HEK293 (cell line): ENCODE data around the gene GPR63.
A peak's percentile ranks its signal among the peaks of the same experiment; 100 is the strongest.

Experiments
- CTCF ChIA-PET: fragments of 350-600 bp; formaldehyde crosslinking; extraction: SDS; loops from one replicate; lab custom pipeline; 2021; ENCODE audit warnings: antibody characterized with exemption; lab: Yijun Ruan, JAX
- POLR2A ChIA-PET: fragments of 300-600 bp; formaldehyde crosslinking; extraction: SDS; loops from one replicate; lab custom pipeline; 2020; ENCODE audit warnings: antibody characterized with exemption, inconsistent platforms; lab: Yijun Ruan, JAX
- H3K27ac ChIP-seq: fragments of 200-500 bp; sonication (Bioruptor generic); 2 replicates; pipeline ENCODE4 v1.5.1; 2014; ENCODE audit warnings: low read depth, low read length, control low read depth, inconsistent platforms; ENCODE audit errors: extremely low read depth
- H3K36me3 ChIP-seq, 2 experiments: fragments of 200-500 bp in 1 of 2; sonication (Bioruptor generic) in 1 of 2; 1 replicate in 1 of 2; 2 replicates in 1 of 2; pipeline ENCODE4 v1.5.1; 2014 to 2017; ENCODE audit warnings: inconsistent platforms in 2 of 2, low read length in 2 of 2; ENCODE audit not compliant: control insufficient read depth in 2 of 2, insufficient read depth in 1 of 2
- H3K4me1 ChIP-seq: fragments of 200-500 bp; sonication (Bioruptor generic); 2 replicates; pipeline ENCODE4 v1.5.1; 2014; ENCODE audit warnings: mild to moderate bottlenecking, low read length, inconsistent platforms; ENCODE audit not compliant: control insufficient read depth, insufficient read depth
- H3K4me3 ChIP-seq: 2 replicates; pipeline ENCODE4 v1.5.1; 2011; ENCODE audit warnings: low read depth, mild to moderate bottlenecking, control low read depth, low read length, moderate library complexity
- H3K9me3 ChIP-seq: fragments of 200-500 bp; sonication (Bioruptor generic); 2 replicates; pipeline ENCODE4 v1.5.1; 2014; ENCODE audit warnings: low read depth, low read length, inconsistent platforms; ENCODE audit not compliant: control insufficient read depth, insufficient read depth
- GFI1B ChIP-seq: fragments of 450-650 bp; formaldehyde crosslinking; IDR thresholded peaks from 2 replicates; pipeline ENCODE4 v1.5.1; 2016; ENCODE audit warnings: missing biosample characterization, missing genetic modification characterization
- KLF16 ChIP-seq: fragments of 450-650 bp; formaldehyde crosslinking; IDR thresholded peaks from 2 replicates; pipeline ENCODE4 v1.5.1; 2017; ENCODE audit warnings: missing biosample characterization, missing genetic modification characterization
- SP2 ChIP-seq: fragments of 450-650 bp; formaldehyde crosslinking; IDR thresholded peaks from 2 replicates; pipeline ENCODE4 v1.5.1; 2016; ENCODE audit warnings: missing biosample characterization, missing genetic modification characterization
- ZNF610 ChIP-seq: fragments of 450-650 bp; formaldehyde crosslinking; IDR thresholded peaks from 2 replicates; pipeline ENCODE4 v1.5.1; 2016; ENCODE audit warnings: missing biosample characterization, missing genetic modification characterization, borderline replicate concordance
- ZNF621 ChIP-seq: fragments of 450-650 bp; formaldehyde crosslinking; IDR thresholded peaks from 2 replicates; pipeline ENCODE4 v1.5.1; 2017; ENCODE audit warnings: missing biosample characterization, missing genetic modification characterization
- ZXDB ChIP-seq: fragments of 450-650 bp; formaldehyde crosslinking; IDR thresholded peaks from 2 replicates; pipeline ENCODE4 v1.5.1; 2016; ENCODE audit warnings: missing biosample characterization, missing genetic modification characterization
- TF ChIP-seq, protein P1 (sequence below): fragments of 450-650 bp; formaldehyde crosslinking; IDR thresholded peaks from 2 replicates; pipeline ENCODE4 v1.5.1; 2017; ENCODE audit warnings: missing biosample characterization, missing genetic modification characterization
- TF ChIP-seq, protein P2 (sequence below): fragments of 450-650 bp; formaldehyde crosslinking; IDR thresholded peaks from 2 replicates; pipeline ENCODE4; 2016; ENCODE audit warnings: missing biosample characterization, missing genetic modification characterization
- TF ChIP-seq, protein P3 (sequence below): fragments of 450-650 bp; formaldehyde crosslinking; IDR thresholded peaks from 2 replicates; pipeline ENCODE4 v1.5.1; 2017; ENCODE audit warnings: missing biosample characterization, mild to moderate bottlenecking, missing genetic modification characterization, moderate library complexity
- TF ChIP-seq, protein P4 (sequence below): fragments of 450-650 bp; formaldehyde crosslinking; IDR thresholded peaks from 2 replicates; pipeline ENCODE4 v1.5.1; 2016; ENCODE audit warnings: missing biosample characterization, missing genetic modification characterization
- TF ChIP-seq, protein P5 (sequence below): fragments of 450-650 bp; formaldehyde crosslinking; IDR thresholded peaks from 2 replicates; pipeline ENCODE4 v1.5.1; 2016; ENCODE audit warnings: missing biosample characterization, missing genetic modification characterization
- TF ChIP-seq, protein P6 (sequence below): fragments of 450-650 bp; formaldehyde crosslinking; IDR thresholded peaks from 2 replicates; pipeline ENCODE4 v1.5.1; 2016; ENCODE audit warnings: missing biosample characterization, missing genetic modification characterization

GPR63 gene

DNA sequence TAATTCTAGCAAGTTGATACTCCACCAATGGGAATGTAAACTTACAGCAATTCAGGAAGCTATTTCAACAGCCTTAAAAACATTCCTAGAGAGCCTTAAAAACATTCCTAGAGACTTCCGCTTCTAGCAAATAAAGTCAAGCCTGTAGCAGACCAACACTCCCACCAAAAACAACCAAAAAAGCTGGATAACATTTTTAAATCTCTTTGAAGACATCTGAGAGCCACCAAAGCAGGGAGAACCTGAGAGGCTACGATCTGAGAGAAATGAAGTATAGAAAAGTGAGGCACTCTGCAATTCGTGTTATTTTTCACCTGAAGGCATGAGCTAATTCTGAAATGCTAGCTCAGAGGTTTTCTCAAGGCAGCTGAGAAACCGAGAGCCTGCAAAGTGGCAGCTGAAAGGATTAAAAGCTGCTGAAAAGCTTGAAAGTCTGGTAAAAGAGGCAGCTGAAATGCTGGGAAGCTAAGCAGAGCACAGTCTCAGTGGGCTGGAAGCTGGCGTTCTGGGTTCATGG, 20.9 kb downstream of the GPR63 start:
- Histone ChIP-seq H3K4me1 (no peaks in the 10 kb centered on the region; the same call in 1 of the 2 replicates), H3K9me3 (no peaks in the 10 kb centered on the region)
- TF ChIP-seq, protein P1, sequence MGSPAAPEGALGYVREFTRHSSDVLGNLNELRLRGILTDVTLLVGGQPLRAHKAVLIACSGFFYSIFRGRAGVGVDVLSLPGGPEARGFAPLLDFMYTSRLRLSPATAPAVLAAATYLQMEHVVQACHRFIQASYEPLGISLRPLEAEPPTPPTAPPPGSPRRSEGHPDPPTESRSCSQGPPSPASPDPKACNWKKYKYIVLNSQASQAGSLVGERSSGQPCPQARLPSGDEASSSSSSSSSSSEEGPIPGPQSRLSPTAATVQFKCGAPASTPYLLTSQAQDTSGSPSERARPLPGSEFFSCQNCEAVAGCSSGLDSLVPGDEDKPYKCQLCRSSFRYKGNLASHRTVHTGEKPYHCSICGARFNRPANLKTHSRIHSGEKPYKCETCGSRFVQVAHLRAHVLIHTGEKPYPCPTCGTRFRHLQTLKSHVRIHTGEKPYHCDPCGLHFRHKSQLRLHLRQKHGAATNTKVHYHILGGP (tag by site-specific recombination): peak; percentile 75
- TF ChIP-seq, protein P2, sequence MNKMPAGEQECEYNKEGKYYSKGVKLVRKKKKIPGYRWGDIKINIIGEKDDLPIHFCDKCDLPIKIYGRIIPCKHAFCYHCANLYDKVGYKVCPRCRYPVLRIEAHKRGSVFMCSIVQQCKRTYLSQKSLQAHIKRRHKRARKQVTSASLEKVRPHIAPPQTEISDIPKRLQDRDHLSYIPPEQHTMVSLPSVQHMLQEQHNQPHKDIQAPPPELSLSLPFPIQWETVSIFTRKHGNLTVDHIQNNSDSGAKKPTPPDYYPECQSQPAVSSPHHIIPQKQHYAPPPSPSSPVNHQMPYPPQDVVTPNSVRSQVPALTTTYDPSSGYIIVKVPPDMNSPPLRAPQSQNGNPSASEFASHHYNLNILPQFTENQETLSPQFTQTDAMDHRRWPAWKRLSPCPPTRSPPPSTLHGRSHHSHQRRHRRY (tag by site-specific recombination): no peak
- TF ChIP-seq ZNF610 (tag by site-specific recombination): no peak
- TF ChIP-seq, all 188 proteins: peak for 1
- ChIA-PET POLR2A (no interaction called here), CTCF (interaction anchor here (1.6 kb wide), 1 partner anchor 9 kb away, joined by 5 read pairs; no protein-coding TSS in a partner anchor)
- Histone ChIP-seq H3K4me3 (no peak overlapping the region), H3K36me3 (no peaks in the 10 kb centered on the region), H3K27ac (no peak overlapping the region)

DNA sequence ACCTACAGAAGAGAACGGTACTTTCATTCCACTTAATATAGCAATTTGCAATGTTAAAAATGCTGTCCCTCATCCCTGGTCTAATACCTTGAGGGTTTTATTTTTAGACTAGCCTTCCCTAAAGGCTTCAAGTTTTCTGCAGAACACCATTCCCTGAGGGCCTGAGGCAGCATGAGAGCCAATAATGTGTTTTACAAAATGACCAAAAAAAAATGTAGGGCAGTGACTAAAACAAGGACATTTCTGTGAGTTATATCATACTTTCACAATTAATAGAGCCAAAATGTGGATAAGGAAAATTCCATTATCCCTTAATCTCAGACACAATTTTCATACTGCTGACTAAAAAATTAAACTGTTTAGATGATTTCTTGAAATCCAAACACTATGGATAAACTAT, 22.7 kb downstream of the GPR63 start:
- Histone ChIP-seq H3K27ac (no peak overlapping the region), H3K36me3 (no peaks in the 10 kb centered on the region), H3K9me3 (no peaks in the 10 kb centered on the region), H3K4me1 (no peaks in the 10 kb centered on the region; the same call in 1 of the 2 replicates), H3K4me3 (no peak overlapping the region)
- POLR2A ChIA-PET: no interaction called here
- CTCF ChIA-PET: interaction anchor here (1.0 kb wide), 1 partner anchor 113 kb away, joined by 3 read pairs; no protein-coding TSS in a partner anchor
- TF ChIP-seq, protein P3, sequence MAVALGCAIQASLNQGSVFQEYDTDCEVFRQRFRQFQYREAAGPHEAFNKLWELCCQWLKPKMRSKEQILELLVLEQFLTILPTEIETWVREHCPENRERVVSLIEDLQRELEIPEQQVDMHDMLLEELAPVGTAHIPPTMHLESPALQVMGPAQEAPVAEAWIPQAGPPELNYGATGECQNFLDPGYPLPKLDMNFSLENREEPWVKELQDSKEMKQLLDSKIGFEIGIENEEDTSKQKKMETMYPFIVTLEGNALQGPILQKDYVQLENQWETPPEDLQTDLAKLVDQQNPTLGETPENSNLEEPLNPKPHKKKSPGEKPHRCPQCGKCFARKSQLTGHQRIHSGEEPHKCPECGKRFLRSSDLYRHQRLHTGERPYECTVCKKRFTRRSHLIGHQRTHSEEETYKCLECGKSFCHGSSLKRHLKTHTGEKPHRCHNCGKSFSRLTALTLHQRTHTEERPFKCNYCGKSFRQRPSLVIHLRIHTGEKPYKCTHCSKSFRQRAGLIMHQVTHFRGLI (tag by site-specific recombination): no peak
- TF ChIP-seq, protein P4, sequence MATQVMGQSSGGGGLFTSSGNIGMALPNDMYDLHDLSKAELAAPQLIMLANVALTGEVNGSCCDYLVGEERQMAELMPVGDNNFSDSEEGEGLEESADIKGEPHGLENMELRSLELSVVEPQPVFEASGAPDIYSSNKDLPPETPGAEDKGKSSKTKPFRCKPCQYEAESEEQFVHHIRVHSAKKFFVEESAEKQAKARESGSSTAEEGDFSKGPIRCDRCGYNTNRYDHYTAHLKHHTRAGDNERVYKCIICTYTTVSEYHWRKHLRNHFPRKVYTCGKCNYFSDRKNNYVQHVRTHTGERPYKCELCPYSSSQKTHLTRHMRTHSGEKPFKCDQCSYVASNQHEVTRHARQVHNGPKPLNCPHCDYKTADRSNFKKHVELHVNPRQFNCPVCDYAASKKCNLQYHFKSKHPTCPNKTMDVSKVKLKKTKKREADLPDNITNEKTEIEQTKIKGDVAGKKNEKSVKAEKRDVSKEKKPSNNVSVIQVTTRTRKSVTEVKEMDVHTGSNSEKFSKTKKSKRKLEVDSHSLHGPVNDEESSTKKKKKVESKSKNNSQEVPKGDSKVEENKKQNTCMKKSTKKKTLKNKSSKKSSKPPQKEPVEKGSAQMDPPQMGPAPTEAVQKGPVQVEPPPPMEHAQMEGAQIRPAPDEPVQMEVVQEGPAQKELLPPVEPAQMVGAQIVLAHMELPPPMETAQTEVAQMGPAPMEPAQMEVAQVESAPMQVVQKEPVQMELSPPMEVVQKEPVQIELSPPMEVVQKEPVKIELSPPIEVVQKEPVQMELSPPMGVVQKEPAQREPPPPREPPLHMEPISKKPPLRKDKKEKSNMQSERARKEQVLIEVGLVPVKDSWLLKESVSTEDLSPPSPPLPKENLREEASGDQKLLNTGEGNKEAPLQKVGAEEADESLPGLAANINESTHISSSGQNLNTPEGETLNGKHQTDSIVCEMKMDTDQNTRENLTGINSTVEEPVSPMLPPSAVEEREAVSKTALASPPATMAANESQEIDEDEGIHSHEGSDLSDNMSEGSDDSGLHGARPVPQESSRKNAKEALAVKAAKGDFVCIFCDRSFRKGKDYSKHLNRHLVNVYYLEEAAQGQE (tag by site-specific recombination): no peak
- TF ChIP-seq ZNF621 (tag by site-specific recombination): no peak
- TF ChIP-seq ZXDB: no peak
- TF ChIP-seq ZNF610 (tag by site-specific recombination): no peak
- no peak for TF ChIP-seq SP2 (tag by site-specific recombination)
- TF ChIP-seq KLF16 (tag by site-specific recombination): no peak

DNA sequence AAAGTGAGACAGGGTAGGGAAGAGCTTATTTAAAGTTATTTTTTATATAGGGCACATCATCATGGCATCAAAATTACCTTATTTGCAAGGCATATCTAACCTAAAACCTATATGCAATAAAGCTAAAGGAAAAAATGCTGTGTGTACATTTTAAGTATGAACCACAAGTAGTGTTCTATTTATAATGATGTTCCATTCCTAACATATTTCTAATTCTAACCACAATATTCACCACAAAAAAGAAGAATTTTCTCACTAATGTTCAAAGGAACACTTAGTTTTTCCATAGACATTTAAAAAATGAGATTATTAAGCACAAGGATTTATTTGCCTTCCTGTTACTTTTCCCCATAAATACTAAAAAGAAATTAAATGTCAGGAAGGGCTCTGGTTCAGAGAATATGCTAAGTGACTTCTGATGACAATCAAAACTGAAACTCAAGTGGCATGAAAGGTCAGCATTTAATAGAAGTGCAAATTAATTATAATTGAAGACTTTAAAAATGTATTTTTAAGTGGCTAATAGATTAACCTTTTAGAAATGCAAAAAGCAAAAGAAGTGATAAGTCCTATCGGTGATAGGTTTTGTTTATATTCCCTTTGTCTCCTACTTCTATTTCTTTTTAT, 25.1 kb downstream of the GPR63 start:
- CTCF ChIA-PET: interaction anchor here (0.5 kb wide), 1 partner anchor 129 kb away, joined by 3 read pairs; no protein-coding TSS in a partner anchor
- no peak overlapping the region for H3K4me3 ChIP-seq
- no peak overlapping the region for H3K27ac ChIP-seq
- POLR2A ChIA-PET: interaction anchor here (0.7 kb wide), 1 partner anchor 37 kb away, joined by 3 read pairs; no protein-coding TSS in a partner anchor
- no peaks in the 10 kb centered on the region for H3K36me3 ChIP-seq
- TF ChIP-seq GFI1B (tag by site-specific recombination): no peak
- TF ChIP-seq, protein P5, sequence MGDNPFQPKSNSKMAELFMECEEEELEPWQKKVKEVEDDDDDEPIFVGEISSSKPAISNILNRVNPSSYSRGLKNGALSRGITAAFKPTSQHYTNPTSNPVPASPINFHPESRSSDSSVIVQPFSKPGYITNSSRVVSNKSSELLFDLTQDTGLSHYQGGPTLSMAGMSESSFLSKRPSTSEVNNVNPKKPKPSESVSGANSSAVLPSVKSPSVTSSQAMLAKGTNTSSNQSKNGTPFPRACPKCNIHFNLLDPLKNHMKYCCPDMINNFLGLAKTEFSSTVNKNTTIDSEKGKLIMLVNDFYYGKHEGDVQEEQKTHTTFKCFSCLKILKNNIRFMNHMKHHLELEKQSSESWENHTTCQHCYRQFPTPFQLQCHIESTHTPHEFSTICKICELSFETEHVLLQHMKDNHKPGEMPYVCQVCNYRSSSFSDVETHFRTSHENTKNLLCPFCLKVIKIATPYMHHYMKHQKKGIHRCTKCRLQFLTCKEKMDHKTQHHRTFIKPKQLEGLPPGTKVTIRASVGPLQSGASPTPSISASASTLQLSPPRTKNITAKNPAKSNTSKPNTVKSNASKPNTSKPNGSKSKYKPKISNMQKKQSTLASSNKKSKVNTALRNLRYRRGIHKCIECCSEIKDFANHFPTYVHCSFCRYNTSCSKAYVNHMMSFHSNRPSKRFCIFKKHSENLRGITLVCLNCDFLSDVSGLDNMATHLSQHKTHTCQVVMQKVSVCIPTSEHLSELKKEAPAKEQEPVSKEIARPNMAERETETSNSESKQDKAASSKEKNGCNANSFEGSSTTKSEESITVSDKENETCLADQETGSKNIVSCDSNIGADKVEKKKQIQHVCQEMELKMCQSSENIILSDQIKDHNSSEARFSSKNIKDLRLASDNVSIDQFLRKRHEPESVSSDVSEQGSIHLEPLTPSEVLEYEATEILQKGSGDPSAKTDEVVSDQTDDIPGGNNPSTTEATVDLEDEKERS (tag by site-specific recombination): no peak
- TF ChIP-seq, protein P6, sequence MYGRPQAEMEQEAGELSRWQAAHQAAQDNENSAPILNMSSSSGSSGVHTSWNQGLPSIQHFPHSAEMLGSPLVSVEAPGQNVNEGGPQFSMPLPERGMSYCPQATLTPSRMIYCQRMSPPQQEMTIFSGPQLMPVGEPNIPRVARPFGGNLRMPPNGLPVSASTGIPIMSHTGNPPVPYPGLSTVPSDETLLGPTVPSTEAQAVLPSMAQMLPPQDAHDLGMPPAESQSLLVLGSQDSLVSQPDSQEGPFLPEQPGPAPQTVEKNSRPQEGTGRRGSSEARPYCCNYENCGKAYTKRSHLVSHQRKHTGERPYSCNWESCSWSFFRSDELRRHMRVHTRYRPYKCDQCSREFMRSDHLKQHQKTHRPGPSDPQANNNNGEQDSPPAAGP: no peak
- TF ChIP-seq, protein P4 (tag by site-specific recombination): no peak
- TF ChIP-seq, all 188 proteins: peak for 0
- Histone ChIP-seq H3K4me1 (no peaks in the 10 kb centered on the region; the same call in 1 of the 2 replicates), H3K9me3 (no peaks in the 10 kb centered on the region)
